ENCODE measurements around the gene ITGB6. TPM values are rescaled to one million over a fixed set of nuclear protein-coding genes. Genes with fewer than 3 reads are reported as not detected.

Gene ITGB6
- total RNA-seq, 4 donors from 2014 or later: 0.59 to 1.5 TPM; not detected in 2

GRCh38 chr2:160229591-160229990 lies 29.5 kb upstream of the ITGB6 start:
- H3K4me1 ChIP-seq: no peaks in the 10 kb centered on the region
- TF ChIP-seq CTCF (IDR thresholded peaks at IDR 0.05) (no peak), POLR2A (IDR thresholded peaks at IDR 0.05) (no peak)
- no peaks in the 10 kb centered on the region for H3K36me3 ChIP-seq
- H3K27ac ChIP-seq: no peak overlapping the region
- H3K4me3 ChIP-seq: no peak overlapping the region
- H3K27me3 ChIP-seq: no peaks in the 10 kb centered on the region
- H3K9me3 ChIP-seq: no peaks in the 10 kb centered on the region
- no peak for DNase-seq
- intact Hi-C loops (cut with DNase I; ENCODE audit: low total_unique reads): no loop called here

- no peak overlapping the region for H3K27ac ChIP-seq
- intact Hi-C loops (cut with DNase I; ENCODE audit: low total_unique reads): no loop called here
Measured at GRCh38 chr2:160228141-160228917, 28.3 kb upstream of the ITGB6 start.

GRCh38 chr2:160227293-160227915 lies 27.3 kb upstream of the ITGB6 start:
- Histone ChIP-seq H3K4me1 (no peaks in the 10 kb centered on the region), H3K27ac (no peak overlapping the region), H3K27me3 (no peaks in the 10 kb centered on the region), H3K4me3 (no peak overlapping the region), H3K9me3 (no peaks in the 10 kb centered on the region), H3K36me3 (no peaks in the 10 kb centered on the region)
- TF ChIP-seq CTCF (IDR thresholded peaks at IDR 0.05): no peak
- TF ChIP-seq POLR2A (IDR thresholded peaks at IDR 0.05): no peak
- no peak for DNase-seq
- intact Hi-C loops (cut with DNase I; ENCODE audit: low total_unique reads): no loop called here

More at GRCh38 chr2:160228141-160228917, 28.3 kb upstream of the ITGB6 start:
- no peaks in the 10 kb centered on the region for H3K36me3 ChIP-seq
- H3K4me1 ChIP-seq: no peaks in the 10 kb centered on the region
- H3K27me3 ChIP-seq: no peaks in the 10 kb centered on the region
- TF ChIP-seq CTCF (IDR thresholded peaks at IDR 0.05) (no peak), POLR2A (IDR thresholded peaks at IDR 0.05) (no peak)
- H3K4me3 ChIP-seq: no peak overlapping the region
- no peaks in the 10 kb centered on the region for H3K9me3 ChIP-seq
- no peak for DNase-seq

- H3K4me1 ChIP-seq: peaks cover 0 to 6% of the 10 kb centered on the region in 2 donors
- no peak for DNase-seq
- H3K4me3 ChIP-seq: no peak overlapping the region
- H3K9me3 ChIP-seq: no peaks in the 10 kb centered on the region
- intact Hi-C loops (cut with DNase I; ENCODE audit: low total_unique reads): no loop called here
- H3K27me3 ChIP-seq: no peaks in the 10 kb centered on the region
- no peaks in the 10 kb centered on the region for H3K36me3 ChIP-seq
- TF ChIP-seq POLR2A (IDR thresholded peaks at IDR 0.05) (no peak), CTCF (IDR thresholded peaks at IDR 0.05) (no peak)
- no peak overlapping the region for H3K27ac ChIP-seq
Measured at GRCh38 chr2:160226367-160226766, 26.3 kb upstream of the ITGB6 start.

GRCh38 chr2:160225722-160226121 lies 25.6 kb upstream of the ITGB6 start:
- no peak for DNase-seq
- no peak overlapping the region for H3K4me3 ChIP-seq
- H3K4me1 ChIP-seq: peaks cover 0 to 6% of the 10 kb centered on the region in 2 donors
- no peaks in the 10 kb centered on the region for H3K27me3 ChIP-seq
- H3K36me3 ChIP-seq: no peaks in the 10 kb centered on the region
- H3K9me3 ChIP-seq: no peaks in the 10 kb centered on the region
- TF ChIP-seq CTCF (IDR thresholded peaks at IDR 0.05): no peak
- TF ChIP-seq POLR2A (IDR thresholded peaks at IDR 0.05): no peak
- H3K27ac ChIP-seq: no peak overlapping the region
- intact Hi-C loops (cut with DNase I; ENCODE audit: low total_unique reads): no loop called here

Data from uterus (tissue), 4 donors.